Measurements from ENCODE around the gene BIRC5. TPM values are rescaled to one million over a fixed set of nuclear protein-coding genes. Genes with fewer than 3 reads are reported as not detected.

BIRC5 gene
- total RNA-seq, 1 experiment from 2014 or later = 140 TPM

- Histone ChIP-seq H3K9me2 (ENCODE audit: insufficient read depth) (no peaks in the 10 kb centered on the region), H3K4me2 (ENCODE audit: low read length) (no peak overlapping the region), H3K4me3 (replicated peaks in 1 of 2; ENCODE audit: low read depth in 1 of 2, low read length in 2 of 2) (no peak overlapping the region), H3K36me3 (ENCODE audit: control insufficient read depth in 1 of 2, insufficient read depth in 2 of 2, low read length in 2 of 2) (no peaks in the 10 kb centered on the region), H3K9ac (ENCODE audit: low read length) (no peak overlapping the region), H3K79me2 (ENCODE audit: insufficient read depth, low read length) (no peaks in the 10 kb centered on the region), H3K4me1 (ENCODE audit: control insufficient read depth in 1 of 2, insufficient read depth in 2 of 2, low read length in 2 of 2) (no peaks in the 10 kb centered on the region), H3K27ac (ENCODE audit: low read depth, low read length) (no peak overlapping the region), H2AFZ (ENCODE audit: low read depth, low read length, poor library complexity, severe bottlenecking) (no peak overlapping the region), H3K9me3 (ENCODE audit: control insufficient read depth in 1 of 2, insufficient read depth in 1 of 2, low read depth in 1 of 2, low read length in 2 of 2) (no peaks in the 10 kb centered on the region), H4K20me1 (ENCODE audit: insufficient read depth) (no peaks in the 10 kb centered on the region), H3K27me3 (ENCODE audit: insufficient read depth, low read length) (no peaks in the 10 kb centered on the region)
- ChIA-PET RAD21 (ENCODE audit: low non-redundant PET in 1 of 2, low total read pairs in 2 of 2, uncharacterized antibody in 2 of 2, unreplicated experiment in 2 of 2) (no interaction called here), CTCF (no interaction called here), POLR2A (no interaction called here)
- DNase-seq (ENCODE audit: low read depth, low spot score) (no peak), ATAC-seq (no peak)
- no TSS peak for BruUV-seq (replicated peaks)
- no peak for TF ChIP-seq ATF3 (IDR thresholded peaks at IDR 0.05)
- no peak for TF ChIP-seq CBX3 (IDR thresholded peaks at IDR 0.05; ENCODE audit: low read depth)
- no peak for TF ChIP-seq EZH2phosphoT487 (IDR thresholded peaks at IDR 0.05; ENCODE audit: borderline replicate concordance)
- TF ChIP-seq MAX (IDR thresholded peaks at IDR 0.05) = no peak
- no peak for TF ChIP-seq ZNF274 (IDR thresholded peaks at IDR 0.05; ENCODE audit: low read depth, low read length)
- TF ChIP-seq ELF1 (IDR thresholded peaks at IDR 0.05; ENCODE audit: borderline replicate concordance, low read depth) = no peak
- no peak for TF ChIP-seq CTCF (IDR thresholded peaks at IDR 0.05 in 2 of 3, conservative IDR thresholded peaks at IDR 0.05 in 1 of 3; ENCODE audit: borderline replicate concordance in 1 of 3, insufficient read depth in 1 of 3, low read depth in 2 of 3, low read length in 2 of 3)
- no peak for TF ChIP-seq EGR1 (IDR thresholded peaks at IDR 0.05; ENCODE audit: low read depth)
- TF ChIP-seq SRF (IDR thresholded peaks at IDR 0.05; ENCODE audit: low read depth) = no peak
- intact Hi-C loops (cut with micrococcal nuclease) = no loop called here
Measured at GRCh38 chr17:78231991-78232858, 18.2 kb downstream of the BIRC5 start.

All from HCT116 (cell line).